Measurements from ENCODE around the gene DPAGT1. TPM values are rescaled to one million over a fixed set of nuclear protein-coding genes. Genes with fewer than 3 reads are reported as not detected.

DPAGT1 gene
- total and polyA plus RNA-seq, 2 experiments from 2014 or later = 37.2 to 52.6 TPM

DNA sequence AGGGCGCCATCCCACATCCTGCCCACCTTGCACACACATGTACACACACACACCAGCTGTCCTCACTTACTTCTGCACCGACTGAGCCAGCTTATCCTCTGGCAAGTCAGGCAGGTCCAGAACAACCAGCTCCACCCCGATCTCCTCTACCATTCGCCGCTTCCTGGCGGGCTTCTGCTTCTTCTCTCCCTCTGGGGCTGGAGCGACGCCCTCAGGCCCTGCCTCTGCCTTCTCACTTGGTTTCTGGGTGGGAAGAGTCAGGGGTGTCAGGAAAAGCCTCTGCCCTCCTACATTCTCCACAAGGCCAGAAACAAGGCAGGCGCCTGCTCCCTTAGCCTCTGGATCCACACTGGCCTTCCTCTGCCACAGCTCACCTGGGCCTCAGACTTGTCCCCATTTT is 53.0 kb downstream of the DPAGT1 start:
- H3K36me3 Mint-ChIP-seq (ENCODE audit: low read depth) = peaks cover 93% of the 10 kb centered on the region
- H3K27ac Mint-ChIP-seq = no peak overlapping the region
- Histone ChIP-seq H3K36me3 (ENCODE audit: insufficient read depth) (peaks cover 47% of the 10 kb centered on the region), H3K9me2 (ENCODE audit: insufficient read depth) (no peaks in the 10 kb centered on the region), H4K20me1 (replicated peaks; ENCODE audit: insufficient read depth) (peaks cover 13% of the 10 kb centered on the region), H3F3A (replicated peaks; ENCODE audit: low read depth) (peaks cover 6% of the 10 kb centered on the region; the same call in 1 of the 2 replicates), H2AFZ (no peak overlapping the region), H3K4me2 (no peak overlapping the region), H3K4me1 (ENCODE audit: insufficient read depth) (peaks cover 13% of the 10 kb centered on the region), H3K27ac (ENCODE audit: low read depth) (no peak overlapping the region), H3K27me3 (ENCODE audit: insufficient read depth) (no peaks in the 10 kb centered on the region), H3K4me3 (no peak overlapping the region), H3K79me2 (replicated peaks; ENCODE audit: insufficient read depth) (peaks cover 8% of the 10 kb centered on the region)
- peaks cover 13% of the 10 kb centered on the region for H3K27me3 Mint-ChIP-seq (ENCODE audit: insufficient read depth, low read depth, poor library complexity)
- DNase-seq (ENCODE audit: low spot score) (no peak), ATAC-seq (no peak)
- H3K9me3 Mint-ChIP-seq = no peaks in the 10 kb centered on the region
- no peak overlapping the region for H3K4me3 Mint-ChIP-seq
- peaks cover 15% of the 10 kb centered on the region for H3K4me1 Mint-ChIP-seq
- TF ChIP-seq, protein P1, sequence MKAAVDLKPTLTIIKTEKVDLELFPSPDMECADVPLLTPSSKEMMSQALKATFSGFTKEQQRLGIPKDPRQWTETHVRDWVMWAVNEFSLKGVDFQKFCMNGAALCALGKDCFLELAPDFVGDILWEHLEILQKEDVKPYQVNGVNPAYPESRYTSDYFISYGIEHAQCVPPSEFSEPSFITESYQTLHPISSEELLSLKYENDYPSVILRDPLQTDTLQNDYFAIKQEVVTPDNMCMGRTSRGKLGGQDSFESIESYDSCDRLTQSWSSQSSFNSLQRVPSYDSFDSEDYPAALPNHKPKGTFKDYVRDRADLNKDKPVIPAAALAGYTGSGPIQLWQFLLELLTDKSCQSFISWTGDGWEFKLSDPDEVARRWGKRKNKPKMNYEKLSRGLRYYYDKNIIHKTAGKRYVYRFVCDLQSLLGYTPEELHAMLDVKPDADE (IDR thresholded peaks at IDR 0.05) = no peak

GRCh38 chr11:119047205-119047604 is 54.4 kb downstream of the DPAGT1 start:
- H3K4me1 Mint-ChIP-seq = peaks cover 15% of the 10 kb centered on the region
- peaks cover 10% of the 10 kb centered on the region for H3K27me3 Mint-ChIP-seq (ENCODE audit: insufficient read depth, low read depth, poor library complexity)
- ATAC-seq (no peak), DNase-seq (ENCODE audit: low spot score) (no peak)
- Histone ChIP-seq H3K79me2 (replicated peaks; ENCODE audit: insufficient read depth) (no peaks in the 10 kb centered on the region), H3K27ac (ENCODE audit: low read depth) (no peak overlapping the region), H3K4me1 (ENCODE audit: insufficient read depth) (peaks cover 13% of the 10 kb centered on the region), H4K20me1 (replicated peaks; ENCODE audit: insufficient read depth) (peaks cover 6% of the 10 kb centered on the region), H3K36me3 (ENCODE audit: insufficient read depth) (peaks cover 34% of the 10 kb centered on the region), H3K27me3 (ENCODE audit: insufficient read depth) (no peaks in the 10 kb centered on the region), H3K4me3 (no peak overlapping the region), H3F3A (replicated peaks; ENCODE audit: low read depth) (peaks cover 6% of the 10 kb centered on the region; the same call in 1 of the 2 replicates), H2AFZ (no peak overlapping the region), H3K9me2 (ENCODE audit: insufficient read depth) (no peaks in the 10 kb centered on the region), H3K4me2 (no peak overlapping the region)
- no peaks in the 10 kb centered on the region for H3K9me3 Mint-ChIP-seq
- no peak overlapping the region for H3K4me3 Mint-ChIP-seq
- no peak overlapping the region for H3K27ac Mint-ChIP-seq
- peaks cover 79% of the 10 kb centered on the region for H3K36me3 Mint-ChIP-seq (ENCODE audit: low read depth)
- no peak for TF ChIP-seq ZNF462 (CRISPR knock-in tag; IDR thresholded peaks at IDR 0.05)
- TF ChIP-seq CREB1 (CRISPR knock-in tag; IDR thresholded peaks at IDR 0.05; ENCODE audit: low read depth) = no peak
- TF ChIP-seq, protein P2, sequence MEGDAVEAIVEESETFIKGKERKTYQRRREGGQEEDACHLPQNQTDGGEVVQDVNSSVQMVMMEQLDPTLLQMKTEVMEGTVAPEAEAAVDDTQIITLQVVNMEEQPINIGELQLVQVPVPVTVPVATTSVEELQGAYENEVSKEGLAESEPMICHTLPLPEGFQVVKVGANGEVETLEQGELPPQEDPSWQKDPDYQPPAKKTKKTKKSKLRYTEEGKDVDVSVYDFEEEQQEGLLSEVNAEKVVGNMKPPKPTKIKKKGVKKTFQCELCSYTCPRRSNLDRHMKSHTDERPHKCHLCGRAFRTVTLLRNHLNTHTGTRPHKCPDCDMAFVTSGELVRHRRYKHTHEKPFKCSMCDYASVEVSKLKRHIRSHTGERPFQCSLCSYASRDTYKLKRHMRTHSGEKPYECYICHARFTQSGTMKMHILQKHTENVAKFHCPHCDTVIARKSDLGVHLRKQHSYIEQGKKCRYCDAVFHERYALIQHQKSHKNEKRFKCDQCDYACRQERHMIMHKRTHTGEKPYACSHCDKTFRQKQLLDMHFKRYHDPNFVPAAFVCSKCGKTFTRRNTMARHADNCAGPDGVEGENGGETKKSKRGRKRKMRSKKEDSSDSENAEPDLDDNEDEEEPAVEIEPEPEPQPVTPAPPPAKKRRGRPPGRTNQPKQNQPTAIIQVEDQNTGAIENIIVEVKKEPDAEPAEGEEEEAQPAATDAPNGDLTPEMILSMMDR (conservative IDR thresholded peaks at IDR 0.05; ENCODE audit: low read depth in 2 of 2) = no peak
- TF ChIP-seq REST (IDR thresholded peaks at IDR 0.05; ENCODE audit: unreplicated experiment) = no peak
- TF ChIP-seq JUNB (IDR thresholded peaks at IDR 0.05; ENCODE audit: unreplicated experiment) = no peak
- no peak for TF ChIP-seq STAT1 (IDR thresholded peaks at IDR 0.05; ENCODE audit: unreplicated experiment)
- no peak for TF ChIP-seq ZNF114 (CRISPR knock-in tag; IDR thresholded peaks at IDR 0.05)

All from GM23338 (cell line).